Activated B cell treated with CpG ODN at 0.5 μM for 24 hours (primary cell): ENCODE measurements around the gene MEIS2. TPM values are rescaled to one million over a fixed set of nuclear protein-coding genes. Genes with fewer than 3 reads are reported as not detected.

ENCODE experiments used
- ATAC-seq: fragments of 200-7000 bp; cut with Tn5 transposase; one replicate; pipeline ENCODE4 v1.10.0; 2021; ENCODE audit warnings: low read depth, mild to moderate bottlenecking, moderate library complexity
- CTCF ChIA-PET: fragments of 350-600 bp; sonication (Branson Sonifier 250); formaldehyde crosslinking; loops from one replicate; lab custom pipeline; 2021; ENCODE audit warnings: antibody characterized with exemption; lab: Charles Lee
- POLR2A ChIA-PET: fragments of 350-600 bp; sonication (Branson Sonifier 250); formaldehyde crosslinking; loops from one replicate; lab custom pipeline; 2021; ENCODE audit warnings: antibody characterized with exemption; lab: Charles Lee
- DNase-seq: peaks from one replicate; pipeline ENCODE4 v3.0.0; 2022
- H3K27ac Mint-ChIP-seq: one replicate; pipeline ENCODE4 v1.8.0; 2020; ENCODE audit warnings: mixed read lengths
- H3K27me3 Mint-ChIP-seq: one replicate; pipeline ENCODE4 v1.8.0; 2021; ENCODE audit warnings: mixed read lengths
- H3K36me3 Mint-ChIP-seq: one replicate; pipeline ENCODE4 v1.8.0; 2021; ENCODE audit warnings: low read depth, mixed read lengths
- H3K4me1 Mint-ChIP-seq: one replicate; pipeline ENCODE4 v1.8.0; 2021; ENCODE audit warnings: mixed read lengths
- H3K4me3 Mint-ChIP-seq: one replicate; pipeline ENCODE4 v1.8.0; 2020; ENCODE audit warnings: mild to moderate bottlenecking, mixed read lengths
- H3K9me3 Mint-ChIP-seq: one replicate; pipeline ENCODE4 v1.8.0; 2020; ENCODE audit warnings: mixed read lengths
- CTCF ChIP-seq: fragments of 200-600 bp; IDR thresholded peaks from one replicate; pipeline ENCODE4 v1.8.0; 2022; ENCODE audit warnings: antibody characterized with exemption, mild to moderate bottlenecking
- intact Hi-C: fragments of 100-400 bp; cut with micrococcal nuclease; formaldehyde crosslinking; loops from one replicate; pipeline ENCODE4 v1.15.1; 2024
- total RNA-seq: library from RNA; stranded (reverse); gene quantifications from 2 replicates; pipeline ENCODE4 v1.2.3, GENCODE V29; 2022

The MEIS2 gene
- total RNA-seq, 1 donor from 2014 or later = 0.24 TPM

GRCh38 chr15:36961956-36962355, 138.4 kb downstream of the MEIS2 start:
- DNase-seq (no peak), ATAC-seq (no peak)
- no peaks in the 10 kb centered on the region for H3K9me3 Mint-ChIP-seq
- H3K4me1 Mint-ChIP-seq = no peaks in the 10 kb centered on the region
- POLR2A ChIA-PET = no interaction called here
- H3K36me3 Mint-ChIP-seq = no peaks in the 10 kb centered on the region
- H3K27ac Mint-ChIP-seq = no peak overlapping the region
- no peak for TF ChIP-seq CTCF
- no peak overlapping the region for H3K4me3 Mint-ChIP-seq
- intact Hi-C loops = no loop called here
- H3K27me3 Mint-ChIP-seq = no peaks in the 10 kb centered on the region
- CTCF ChIA-PET = no interaction called here

DNA sequence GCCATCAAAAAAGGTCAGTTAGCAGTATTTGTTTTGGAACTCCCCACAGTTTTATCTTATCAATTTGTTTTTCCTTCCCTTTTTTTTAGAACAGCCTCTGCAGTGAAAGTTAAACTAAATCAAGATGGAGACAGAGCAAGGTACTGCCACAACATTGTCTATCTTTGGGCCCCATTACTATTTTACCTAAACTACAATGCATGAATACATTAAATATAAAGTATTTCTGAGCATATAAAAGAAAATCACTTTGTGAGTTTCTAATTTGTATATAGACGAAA, 139.5 kb downstream of the MEIS2 start:
- no peaks in the 10 kb centered on the region for H3K27me3 Mint-ChIP-seq
- ATAC-seq = no peak
- intact Hi-C loops = no loop called here
- TF ChIP-seq CTCF = no peak
- CTCF ChIA-PET = no interaction called here
- no peak for DNase-seq
- no peak overlapping the region for H3K27ac Mint-ChIP-seq
- H3K4me3 Mint-ChIP-seq = no peak overlapping the region
- no peaks in the 10 kb centered on the region for H3K4me1 Mint-ChIP-seq
- no peaks in the 10 kb centered on the region for H3K36me3 Mint-ChIP-seq
- H3K9me3 Mint-ChIP-seq = no peaks in the 10 kb centered on the region
- POLR2A ChIA-PET = no interaction called here

GRCh38 chr15:36960179-36960946, 140.0 kb downstream of the MEIS2 start:
- no peak for ATAC-seq
- Mint-ChIP-seq H3K27ac (no peak overlapping the region), H3K9me3 (no peaks in the 10 kb centered on the region), H3K4me1 (no peaks in the 10 kb centered on the region), H3K27me3 (no peaks in the 10 kb centered on the region), H3K36me3 (no peaks in the 10 kb centered on the region), H3K4me3 (no peak overlapping the region)
- CTCF ChIA-PET = no interaction called here
- intact Hi-C loops = no loop called here
- no peak for TF ChIP-seq CTCF
- POLR2A ChIA-PET = interaction anchor here (0.6 kb wide), 1 partner anchor 11 kb away, joined by 3 read pairs; no protein-coding TSS in a partner anchor
- no peak for DNase-seq

- no peak for TF ChIP-seq CTCF
- H3K9me3 Mint-ChIP-seq = no peaks in the 10 kb centered on the region
- ATAC-seq = no peak
- ChIA-PET POLR2A (interaction anchor here (0.6 kb wide), 1 partner anchor 12 kb away, joined by 3 read pairs; no protein-coding TSS in a partner anchor), CTCF (no interaction called here)
- intact Hi-C loops = no loop called here
- no peak overlapping the region for H3K27ac Mint-ChIP-seq
- H3K36me3 Mint-ChIP-seq = no peaks in the 10 kb centered on the region
- H3K27me3 Mint-ChIP-seq = no peaks in the 10 kb centered on the region
- H3K4me3 Mint-ChIP-seq = no peak overlapping the region
- H3K4me1 Mint-ChIP-seq = no peaks in the 10 kb centered on the region
- no peak for DNase-seq
Observed at GRCh38 chr15:36959746-36960145, 140.6 kb downstream of the MEIS2 start.

DNA sequence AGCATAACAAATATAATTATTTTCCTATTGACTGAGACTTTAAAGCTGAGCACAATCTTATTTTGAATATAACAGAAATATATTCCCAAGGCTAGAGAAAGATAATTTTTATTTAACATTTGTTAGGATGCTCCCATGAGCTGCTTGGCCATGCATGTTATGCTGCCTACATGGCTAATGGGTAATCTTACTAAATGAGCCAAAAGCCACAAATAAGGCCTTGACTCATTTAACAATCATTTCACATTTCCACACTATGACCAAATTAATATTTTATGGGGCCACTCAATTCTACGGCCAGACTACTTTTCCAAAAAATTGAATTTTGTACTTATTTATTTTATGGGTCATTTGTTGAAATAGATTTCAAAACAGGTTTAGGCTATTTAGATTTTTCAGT, 141.7 kb downstream of the MEIS2 start:
- H3K36me3 Mint-ChIP-seq = no peaks in the 10 kb centered on the region
- TF ChIP-seq CTCF = no peak
- H3K27ac Mint-ChIP-seq = no peak overlapping the region
- ChIA-PET POLR2A (no interaction called here), CTCF (no interaction called here)
- no peak for DNase-seq
- intact Hi-C loops = no loop called here
- H3K27me3 Mint-ChIP-seq = no peaks in the 10 kb centered on the region
- no peaks in the 10 kb centered on the region for H3K4me1 Mint-ChIP-seq
- no peak for ATAC-seq
- no peaks in the 10 kb centered on the region for H3K9me3 Mint-ChIP-seq
- H3K4me3 Mint-ChIP-seq = no peak overlapping the region
